ENCODE measurements around the gene IL27RA.

IL27RA gene

DNA sequence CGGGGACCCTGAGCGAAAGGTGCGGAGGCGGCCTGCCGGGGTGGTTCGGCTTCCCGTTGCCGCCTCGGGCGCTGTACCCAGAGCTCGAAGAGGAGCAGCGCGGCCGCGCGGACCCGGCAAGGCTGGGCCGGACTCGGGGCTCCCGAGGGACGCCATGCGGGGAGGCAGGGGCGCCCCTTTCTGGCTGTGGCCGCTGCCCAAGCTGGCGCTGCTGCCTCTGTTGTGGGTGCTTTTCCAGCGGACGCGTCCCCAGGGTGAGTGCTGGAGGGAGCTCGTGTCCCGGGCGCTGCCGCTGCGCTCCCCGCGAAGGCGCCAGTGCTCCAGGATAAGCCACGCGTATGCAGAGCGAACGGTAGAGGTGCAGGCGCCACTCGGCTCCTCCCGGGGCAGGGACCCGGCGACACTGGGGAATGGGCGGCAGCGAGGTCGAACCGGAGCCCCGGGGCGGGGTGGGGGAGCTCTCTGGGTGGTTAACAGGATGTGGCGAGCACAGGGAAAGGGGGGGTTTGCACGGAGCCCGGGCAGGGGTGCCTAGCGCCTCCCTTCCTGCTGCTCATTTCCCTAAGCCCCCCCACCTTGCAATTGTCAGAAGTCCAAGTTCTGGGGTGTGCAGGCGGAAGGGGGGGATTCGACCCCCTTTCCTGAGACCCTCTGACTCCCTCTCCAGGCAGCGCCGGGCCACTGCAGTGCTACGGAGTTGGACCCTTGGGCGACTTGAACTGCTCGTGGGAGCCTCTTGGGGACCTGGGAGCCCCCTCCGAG is at the start of gene IL27RA:
IL27RA (plus strand) TSS at position 44 of the 762 bp plus-strand sequence; CDS start at position 155, 111 bp downstream.
- DNase-seq, result peak; percentile 81 to 86

DNA sequence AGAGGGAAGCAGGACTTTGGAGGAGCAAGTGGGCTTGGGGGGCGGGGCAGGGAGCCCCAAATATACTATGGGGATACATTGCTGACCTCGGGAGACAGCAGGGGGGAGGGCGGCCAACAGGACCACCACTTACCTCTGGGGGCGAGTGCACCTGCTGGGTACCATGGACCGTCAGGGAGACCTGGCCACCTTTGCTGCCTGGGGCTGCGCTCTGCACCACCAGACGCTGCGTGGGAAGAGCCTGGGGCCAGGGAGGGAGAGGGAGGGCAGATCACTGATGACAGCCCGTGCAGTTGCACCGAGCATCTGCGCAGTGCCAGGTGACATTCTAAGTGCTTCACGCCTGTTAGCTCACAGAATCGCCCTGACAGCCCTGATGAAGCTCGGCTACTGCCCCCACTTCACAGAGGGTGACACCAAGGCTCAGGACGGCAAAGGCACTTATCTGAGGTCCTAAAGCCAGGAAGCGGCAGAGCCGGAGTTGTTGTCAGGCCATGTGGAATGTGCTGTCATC is 49.5 kb upstream of the IL27RA start:
- DNase-seq, result no peak

- no peak for DNase-seq
Observed at GRCh38 chr19:13982773-13983172, 48.8 kb upstream of the IL27RA start.

DNA sequence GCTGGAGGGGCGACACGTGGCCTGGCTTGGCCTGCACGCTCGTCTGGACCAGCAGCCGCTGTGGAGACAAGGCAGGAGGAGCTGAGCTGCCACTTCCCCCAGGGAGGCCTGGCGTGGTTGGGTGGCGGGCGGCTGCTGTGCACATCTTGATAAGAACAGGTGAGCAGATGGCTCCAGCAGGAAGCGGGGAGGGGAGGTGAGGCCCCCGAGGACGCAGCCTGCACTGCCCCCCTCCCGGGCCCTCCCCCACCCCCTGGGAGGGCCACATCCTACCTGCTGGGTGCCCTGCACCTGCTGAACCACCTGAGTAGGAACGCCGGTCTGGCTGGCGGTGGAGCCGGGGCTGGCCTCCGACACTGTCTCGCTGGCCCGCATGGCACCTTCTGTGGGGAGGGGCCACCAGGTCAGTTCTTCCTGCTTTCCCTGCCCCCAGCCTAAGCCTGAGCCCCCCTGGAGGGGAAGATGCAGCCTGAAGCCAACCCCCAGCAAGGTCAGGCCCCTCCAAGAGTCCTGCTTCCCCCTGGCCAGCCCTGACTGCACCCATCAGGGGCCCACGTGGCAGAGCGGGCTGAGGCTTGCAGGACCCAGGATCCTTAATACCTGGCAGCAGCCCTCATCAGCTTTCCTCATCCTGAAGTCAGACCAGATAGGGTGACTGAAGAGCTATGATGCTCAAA is 48.2 kb upstream of the IL27RA start:
- DNase-seq, result peak; percentile 33 to 43

GRCh38 chr19:13984186-13984585 is 47.4 kb upstream of the IL27RA start:
- no peak for DNase-seq

- peak; percentile 38 to 62 for DNase-seq
Observed at GRCh38 chr19:13984875-13985741, 46.5 kb upstream of the IL27RA start.

- no peak for DNase-seq
Observed at GRCh38 chr19:13985771-13986347, 45.7 kb upstream of the IL27RA start.

- DNase-seq, result peak; percentile 98 to 99
Observed at GRCh38 chr19:13986348-13986904, 45.1 kb upstream of the IL27RA start.

GRCh38 chr19:13987101-13987890 is 44.3 kb upstream of the IL27RA start:
- DNase-seq, result peak in 1 of 2 donors; percentile 32

- DNase-seq, result no peak
Observed at GRCh38 chr19:13989487-13989886, 42.1 kb upstream of the IL27RA start.

GRCh38 chr19:13990085-13990484 is 41.5 kb upstream of the IL27RA start:
- no peak for DNase-seq

DNA sequence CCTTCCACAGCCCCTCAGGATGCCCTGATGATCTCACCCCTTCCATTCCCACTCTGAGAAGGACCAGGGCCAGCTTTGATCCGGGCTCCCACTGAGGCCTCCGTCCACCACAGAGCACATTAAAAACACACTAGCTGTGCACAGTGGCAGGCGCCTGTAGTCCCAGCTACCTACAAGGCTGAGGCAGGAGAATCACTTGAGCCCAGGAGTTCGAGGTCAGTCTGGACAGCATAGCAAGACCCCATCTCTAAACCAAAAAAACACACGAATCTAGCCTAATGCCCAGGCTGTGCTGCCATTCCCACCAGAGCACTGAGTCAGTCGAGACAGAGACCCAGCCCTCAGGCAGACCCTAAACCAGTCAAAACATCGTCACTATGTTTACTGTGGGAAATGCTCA is 39.5 kb upstream of the IL27RA start:
- DNase-seq, result no peak

GRCh38 chr19:13993590-13994300 is 37.8 kb upstream of the IL27RA start:
- DNase-seq, result no peak

DNA sequence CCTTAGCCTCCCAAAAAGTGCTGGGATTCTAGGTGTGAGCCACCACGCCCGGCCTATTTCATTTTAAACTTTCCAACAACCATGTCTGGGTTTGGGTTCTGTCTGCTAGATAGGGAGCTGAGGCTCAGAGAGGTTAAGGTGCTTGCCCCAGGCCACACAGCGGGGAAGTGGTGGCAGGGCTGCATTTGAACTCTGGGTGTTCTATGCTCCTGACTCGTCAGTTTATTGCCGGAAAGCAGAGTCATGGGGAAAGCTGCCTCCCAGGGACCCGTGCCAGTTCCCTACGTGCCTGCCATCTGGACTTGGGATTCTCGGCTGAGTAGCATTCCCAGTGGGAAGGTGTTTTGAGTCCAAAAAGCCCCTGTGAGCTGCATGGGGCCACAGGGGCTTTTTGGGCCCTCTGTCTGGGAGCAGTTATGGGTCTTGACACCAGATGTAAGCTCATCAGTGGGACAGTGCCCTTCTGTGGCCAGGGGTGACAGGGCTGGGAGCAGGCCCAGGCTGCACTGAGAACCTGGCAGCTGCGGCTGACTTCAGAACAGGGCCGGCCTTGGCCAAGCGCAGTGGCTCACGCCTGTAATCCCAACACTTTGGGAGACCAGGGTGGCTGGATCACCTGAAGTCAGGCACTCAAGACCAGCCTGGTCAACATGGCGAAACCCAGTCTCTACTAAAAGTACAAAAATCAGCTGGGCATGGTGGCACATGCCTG is 36.4 kb upstream of the IL27RA start:
- DNase-seq, result no peak

DNA sequence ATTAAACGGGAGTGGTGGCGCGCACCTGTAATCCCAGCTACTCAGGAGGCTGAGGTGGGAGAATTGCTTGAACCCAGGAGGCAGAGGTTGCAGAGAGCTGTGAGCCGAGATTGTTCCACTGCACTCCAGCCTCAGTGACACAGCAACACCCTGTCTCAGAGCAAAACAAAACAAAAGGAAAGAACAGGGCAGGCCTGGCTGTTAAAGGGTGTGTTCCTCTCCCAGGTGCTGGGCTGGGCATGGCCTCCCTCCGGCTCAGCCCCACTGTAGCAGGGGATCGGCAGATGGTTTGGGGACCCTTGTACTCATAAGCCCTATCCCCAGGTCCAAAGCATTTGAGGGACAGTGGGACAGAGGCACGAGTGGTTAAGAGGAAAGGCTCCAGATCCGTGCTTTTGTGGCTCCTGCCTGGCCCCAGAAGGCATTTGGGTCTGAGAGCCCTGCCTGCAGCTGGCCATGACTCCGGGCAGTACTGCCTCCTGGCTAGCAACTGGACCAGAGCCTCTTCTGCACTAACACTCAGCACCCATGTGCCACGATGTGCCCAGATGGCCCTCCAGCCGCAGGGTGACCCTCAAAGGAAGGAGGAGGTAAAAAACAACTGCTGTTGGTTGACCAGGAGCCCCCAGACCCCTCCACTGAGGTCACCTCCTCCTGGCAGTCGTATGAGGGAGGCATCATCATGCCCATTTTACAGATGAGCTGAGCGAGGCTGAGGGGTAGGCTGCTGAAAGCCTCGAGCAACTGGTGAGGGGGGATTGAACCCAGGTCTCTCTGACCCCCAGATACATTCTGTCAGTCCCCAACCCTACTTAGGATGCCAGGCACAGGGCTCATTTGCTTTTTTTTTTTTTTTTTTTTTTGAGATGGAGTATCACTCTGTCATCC is 35.4 kb upstream of the IL27RA start:
- DNase-seq, result no peak

- no peak for DNase-seq
Observed at GRCh38 chr19:13996928-13997630, 34.5 kb upstream of the IL27RA start.

DNA sequence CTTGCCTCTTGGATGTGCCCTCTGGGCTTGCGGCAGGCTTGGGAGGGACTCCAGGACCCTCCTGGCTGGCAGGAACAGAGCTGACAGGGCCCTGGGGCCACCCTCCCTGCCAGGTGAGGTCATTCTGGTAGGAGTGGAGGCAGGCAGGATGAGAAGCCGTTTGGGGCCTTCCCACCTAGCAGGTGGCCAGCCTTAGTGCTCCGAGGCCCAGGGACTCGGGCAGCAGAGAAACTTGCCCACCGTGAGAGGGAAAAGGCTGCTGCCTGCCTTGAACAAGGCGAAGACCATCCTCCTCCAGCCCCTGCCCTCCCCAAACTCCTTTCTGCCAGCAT is 34.0 kb upstream of the IL27RA start:
- DNase-seq, result no peak

DNA sequence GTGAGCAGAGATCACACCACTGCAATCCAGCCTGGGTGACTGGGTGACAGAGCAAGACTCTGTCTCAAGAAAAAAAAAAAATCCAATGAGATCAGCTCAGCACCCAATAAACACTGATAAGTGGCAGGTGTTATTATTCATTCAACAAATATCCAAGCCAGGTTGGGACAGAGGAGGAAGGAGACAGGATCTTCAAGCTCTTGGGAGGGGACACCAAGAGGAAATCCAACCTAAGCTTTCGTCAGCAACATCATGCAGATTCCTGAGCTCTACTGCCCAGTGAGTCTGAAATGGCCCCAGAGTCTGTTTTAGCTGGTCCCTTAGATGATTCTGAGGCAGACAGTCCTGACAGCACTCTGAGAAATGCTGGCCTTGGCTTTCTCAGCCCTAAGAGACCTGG is 33.1 kb upstream of the IL27RA start:
- no peak for DNase-seq

GRCh38 chr19:13999085-13999484 is 32.5 kb upstream of the IL27RA start:
- no peak for DNase-seq
